Vagina (tissue), 2 donors: ENCODE data around the gene SLC5A1. TPM values are rescaled to one million over a fixed set of nuclear protein-coding genes. Genes with fewer than 3 reads are reported as not detected.

Experiments used
- DNase-seq, 2 donors: peaks; one replicate each; pipeline ENCODE4 v3.0.0-alpha.2; 2017; ENCODE audit errors: extremely low spot score in 2 of 2
- H3K27ac ChIP-seq: fragments of 200-600 bp; sonication (generic); one replicate; pipeline ENCODE4 v1.5.1; 2019
- H3K27me3 ChIP-seq: fragments of 200-600 bp; sonication (generic); one replicate; pipeline ENCODE4 v1.5.1; 2019
- H3K36me3 ChIP-seq, 2 donors: fragments of 200-600 bp; sonication (generic); one replicate each; pipeline ENCODE4 v1.5.1; 2017 to 2019
- H3K4me1 ChIP-seq: fragments of 200-600 bp; sonication (generic); one replicate; pipeline ENCODE4 v1.5.1; 2019
- H3K4me3 ChIP-seq, 2 donors: fragments of 200-600 bp; sonication (generic); 1 replicate in 1 of 2; 2 replicates in 1 of 2; pipeline ENCODE4 v1.5.1; 2016 to 2019
- H3K9me3 ChIP-seq: fragments of 200-600 bp; sonication (generic); one replicate; pipeline ENCODE4 v1.5.1; 2019
- POLR2A ChIP-seq, 2 donors: fragments of 450-650 bp; IDR thresholded peaks; one replicate each; pipeline ENCODE4 v1.6.1; 2017; ENCODE audit warnings: antibody characterized with exemption in 2 of 2, mild to moderate bottlenecking in 2 of 2, moderate library complexity in 2 of 2
- POLR2AphosphoS5 ChIP-seq, 2 donors: sonication (generic); formaldehyde crosslinking; IDR thresholded peaks; one replicate each; pipeline ENCODE4 v1.9.0; 2017; ENCODE audit warnings: antibody characterized with exemption in 2 of 2, mild to moderate bottlenecking in 2 of 2, low read depth in 1 of 2; ENCODE audit not compliant: insufficient read depth in 1 of 2
- intact Hi-C: fragments of 100-400 bp; cut with DNase I; formaldehyde crosslinking; loops from one replicate; pipeline ENCODE4 v1.15.1; 2023
- total RNA-seq: library from RNA; depleted of rRNA; stranded (reverse); fragments of >200 nt; gene quantifications from one replicate; pipeline ENCODE4 v1.2.3, GENCODE V29; 2016
- TF ChIP-seq, protein P1 (sequence below), 3 experiments: fragments of 450-650 bp in 2 of 3; fragments of 200-600 bp in 1 of 3; sonication (generic) in 1 of 3; IDR thresholded peaks; one replicate each; pipeline ENCODE4 v1.5.1; 2017 to 2019; ENCODE audit warnings: antibody characterized with exemption in 3 of 3, mild to moderate bottlenecking in 2 of 3, moderate library complexity in 2 of 3

SLC5A1 gene
- total RNA-seq, 1 donor from 2014 or later = 5.6 TPM

- no peaks in the 10 kb centered on the region for H3K36me3 ChIP-seq
- H3K9me3 ChIP-seq = no peaks in the 10 kb centered on the region
- TF ChIP-seq, protein P1, sequence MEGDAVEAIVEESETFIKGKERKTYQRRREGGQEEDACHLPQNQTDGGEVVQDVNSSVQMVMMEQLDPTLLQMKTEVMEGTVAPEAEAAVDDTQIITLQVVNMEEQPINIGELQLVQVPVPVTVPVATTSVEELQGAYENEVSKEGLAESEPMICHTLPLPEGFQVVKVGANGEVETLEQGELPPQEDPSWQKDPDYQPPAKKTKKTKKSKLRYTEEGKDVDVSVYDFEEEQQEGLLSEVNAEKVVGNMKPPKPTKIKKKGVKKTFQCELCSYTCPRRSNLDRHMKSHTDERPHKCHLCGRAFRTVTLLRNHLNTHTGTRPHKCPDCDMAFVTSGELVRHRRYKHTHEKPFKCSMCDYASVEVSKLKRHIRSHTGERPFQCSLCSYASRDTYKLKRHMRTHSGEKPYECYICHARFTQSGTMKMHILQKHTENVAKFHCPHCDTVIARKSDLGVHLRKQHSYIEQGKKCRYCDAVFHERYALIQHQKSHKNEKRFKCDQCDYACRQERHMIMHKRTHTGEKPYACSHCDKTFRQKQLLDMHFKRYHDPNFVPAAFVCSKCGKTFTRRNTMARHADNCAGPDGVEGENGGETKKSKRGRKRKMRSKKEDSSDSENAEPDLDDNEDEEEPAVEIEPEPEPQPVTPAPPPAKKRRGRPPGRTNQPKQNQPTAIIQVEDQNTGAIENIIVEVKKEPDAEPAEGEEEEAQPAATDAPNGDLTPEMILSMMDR (IDR thresholded peaks at IDR 0.05) = no peak
- no peak for TF ChIP-seq POLR2AphosphoS5 (IDR thresholded peaks at IDR 0.05; ENCODE audit: insufficient read depth in 1 of 2, low read depth in 1 of 2)
- no peak for TF ChIP-seq POLR2A (IDR thresholded peaks at IDR 0.05)
- DNase-seq = no peak
- H3K27me3 ChIP-seq = no peaks in the 10 kb centered on the region
- H3K4me1 ChIP-seq = no peaks in the 10 kb centered on the region
- no peak overlapping the region for H3K4me3 ChIP-seq
- intact Hi-C loops = no loop called here
- no peak overlapping the region for H3K27ac ChIP-seq
Observed at GRCh38 chr22:32005453-32005852, 37.6 kb upstream of the SLC5A1 start.

DNA sequence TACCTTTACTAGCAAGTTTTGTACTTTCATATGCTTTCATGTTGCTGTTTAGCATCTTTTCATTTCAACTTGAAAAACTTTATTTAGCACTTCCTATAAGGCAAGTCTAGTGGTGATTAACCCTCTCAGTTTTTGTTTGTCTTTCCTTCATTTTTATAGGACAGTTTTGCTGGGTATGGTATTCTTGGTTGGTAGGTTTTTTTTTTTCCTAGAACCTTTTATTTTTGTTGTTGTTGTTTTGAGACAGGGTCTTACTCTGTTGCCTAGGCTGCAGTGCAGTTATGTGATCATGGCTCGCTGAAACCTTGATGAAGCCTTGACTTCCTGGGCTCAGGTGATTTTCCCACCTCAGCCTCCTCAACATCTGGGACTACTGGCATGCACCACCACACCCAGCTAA is 29.9 kb upstream of the SLC5A1 start:
- no peak overlapping the region for H3K4me3 ChIP-seq
- H3K27me3 ChIP-seq = no peaks in the 10 kb centered on the region
- DNase-seq = no peak
- TF ChIP-seq, protein P1 (IDR thresholded peaks at IDR 0.05) = no peak
- TF ChIP-seq POLR2AphosphoS5 (IDR thresholded peaks at IDR 0.05; ENCODE audit: insufficient read depth in 1 of 2, low read depth in 1 of 2) = no peak
- no peak for TF ChIP-seq POLR2A (IDR thresholded peaks at IDR 0.05)
- intact Hi-C loops = no loop called here
- H3K9me3 ChIP-seq = peaks cover 13% of the 10 kb centered on the region
- H3K36me3 ChIP-seq = no peaks in the 10 kb centered on the region
- no peaks in the 10 kb centered on the region for H3K4me1 ChIP-seq
- H3K27ac ChIP-seq = no peak overlapping the region

DNA sequence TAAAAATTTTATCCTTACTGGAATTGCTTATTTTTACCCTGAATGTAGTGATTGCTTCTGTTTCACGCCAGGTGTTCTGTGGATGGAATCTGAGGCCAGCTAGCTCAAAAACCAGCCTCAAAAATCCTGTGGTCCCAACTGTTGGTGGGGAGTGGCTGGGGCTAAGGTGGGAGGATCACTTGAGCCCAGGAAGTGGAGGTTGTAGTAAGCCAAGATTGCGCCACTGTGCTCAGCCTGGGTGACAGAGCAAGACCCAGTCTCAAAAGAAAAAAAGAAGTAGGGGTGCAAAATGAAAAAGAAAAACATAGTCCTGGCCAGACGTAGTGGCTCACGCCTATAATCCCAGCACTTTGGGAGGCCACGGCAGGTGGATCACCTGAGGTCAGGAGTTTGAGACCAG is 27.0 kb upstream of the SLC5A1 start:
- no peak overlapping the region for H3K4me3 ChIP-seq
- intact Hi-C loops = no loop called here
- no peaks in the 10 kb centered on the region for H3K4me1 ChIP-seq
- DNase-seq = no peak
- H3K27ac ChIP-seq = no peak overlapping the region
- H3K36me3 ChIP-seq = no peaks in the 10 kb centered on the region
- TF ChIP-seq, protein P1 (IDR thresholded peaks at IDR 0.05) = no peak
- TF ChIP-seq POLR2AphosphoS5 (IDR thresholded peaks at IDR 0.05; ENCODE audit: insufficient read depth in 1 of 2, low read depth in 1 of 2) (no peak), POLR2A (IDR thresholded peaks at IDR 0.05) (no peak)
- no peaks in the 10 kb centered on the region for H3K27me3 ChIP-seq
- H3K9me3 ChIP-seq = peaks cover 13% of the 10 kb centered on the region

DNA sequence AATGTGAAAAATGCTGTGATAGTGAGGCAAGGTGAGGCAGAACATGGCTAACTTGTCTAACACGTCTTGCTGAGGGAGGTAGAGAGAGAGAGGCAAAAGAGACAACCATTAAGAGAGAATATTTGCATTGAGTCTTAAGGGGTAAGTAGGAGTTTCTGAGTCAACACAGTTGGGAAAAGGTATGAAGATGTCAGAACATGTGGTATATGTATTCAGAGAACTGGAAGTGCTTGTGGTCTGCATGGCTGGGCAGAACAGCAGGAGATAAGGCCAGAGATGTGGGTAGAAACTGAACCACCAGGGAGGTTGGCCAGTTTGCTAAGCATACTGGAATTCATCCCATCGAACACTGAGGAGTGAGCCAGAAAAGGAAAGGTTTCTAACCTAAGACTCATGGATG is 25.0 kb upstream of the SLC5A1 start:
- Histone ChIP-seq H3K9me3 (peaks cover 6% of the 10 kb centered on the region), H3K4me1 (no peaks in the 10 kb centered on the region), H3K36me3 (no peaks in the 10 kb centered on the region), H3K27me3 (no peaks in the 10 kb centered on the region), H3K27ac (no peak overlapping the region), H3K4me3 (no peak overlapping the region)
- DNase-seq = no peak
- TF ChIP-seq, protein P1 (IDR thresholded peaks at IDR 0.05) = no peak
- TF ChIP-seq POLR2A (IDR thresholded peaks at IDR 0.05) (no peak), POLR2AphosphoS5 (IDR thresholded peaks at IDR 0.05; ENCODE audit: insufficient read depth in 1 of 2, low read depth in 1 of 2) (no peak)
- intact Hi-C loops = no loop called here

- no peak overlapping the region for H3K27ac ChIP-seq
- H3K27me3 ChIP-seq = no peaks in the 10 kb centered on the region
- TF ChIP-seq POLR2AphosphoS5 (IDR thresholded peaks at IDR 0.05; ENCODE audit: insufficient read depth in 1 of 2, low read depth in 1 of 2) = peak in 1 of 2 donors; percentile 49
- TF ChIP-seq, protein P1 (IDR thresholded peaks at IDR 0.05) = no peak
- no peaks in the 10 kb centered on the region for H3K9me3 ChIP-seq
- H3K4me3 ChIP-seq = no peak overlapping the region
- H3K4me1 ChIP-seq = no peaks in the 10 kb centered on the region
- no peaks in the 10 kb centered on the region for H3K36me3 ChIP-seq
- no peak for DNase-seq
- intact Hi-C loops = no loop called here
Observed at GRCh38 chr22:32020117-32020516, 22.9 kb upstream of the SLC5A1 start.
